HCT116 (cell line): Measurements from ENCODE around the gene TMEM54.

Experiments
- CTCF ChIP-seq, 3 experiments: fragments of 200-600 bp in 1 of 3; sonication (generic) in 1 of 3; IDR thresholded peaks in 2 of 3; conservative IDR thresholded peaks in 1 of 3; 2 replicates each; pipeline ENCODE4 v1.5.1; 2012 to 2017; ENCODE audit warnings: low read depth in 2 of 3, low read length in 2 of 3, antibody characterized with exemption in 1 of 3, borderline replicate concordance in 1 of 3, control low read depth in 1 of 3, mild to moderate bottlenecking in 1 of 3, mixed read lengths in 1 of 3, mixed run types in 1 of 3, moderate library complexity in 1 of 3; ENCODE audit not compliant: insufficient read depth in 1 of 3
- EZH2 ChIP-seq: fragments of 200-600 bp; sonication (generic); IDR thresholded peaks from 2 replicates; pipeline ENCODE4 v1.6.1; 2017; ENCODE audit warnings: antibody characterized with exemption, mixed run types
- JUND ChIP-seq: IDR thresholded peaks from 2 replicates; pipeline ENCODE4 v1.6.1; 2012
- POLR2AphosphoS5 ChIP-seq: IDR thresholded peaks from 2 replicates; pipeline ENCODE4 v1.6.1; 2011; ENCODE audit warnings: mild to moderate bottlenecking, low read depth, low read length, moderate library complexity
- SIN3A ChIP-seq: IDR thresholded peaks from 2 replicates; pipeline ENCODE4 v1.6.1; 2012; ENCODE audit warnings: low read depth

GRCh38 chr1:32899586-32900296, 1.4 kb downstream of the TMEM54 start:
- TF ChIP-seq CTCF (IDR thresholded peaks at IDR 0.05 in 2 of 3, conservative IDR thresholded peaks at IDR 0.05 in 1 of 3; ENCODE audit: borderline replicate concordance in 1 of 3, insufficient read depth in 1 of 3, low read depth in 2 of 3, low read length in 2 of 3) (no peak), SIN3A (no peak), EZH2 (no peak), POLR2AphosphoS5 (no peak), JUND (no peak)
